Thymus (tissue), 11 donors: Measurements from ENCODE around the gene PROSER2. TPM values are rescaled to one million over a fixed set of nuclear protein-coding genes. Genes with fewer than 3 reads are reported as not detected.

Source experiments
- DNase-seq, 9 donors: peaks; one replicate each; pipeline ENCODE4 v3.0.0-alpha.2; 2013; ENCODE audit warnings: low spot score in 9 of 9, low read depth in 6 of 9, missing footprints in 1 of 9
- H3K27ac ChIP-seq, 2 donors: one replicate each; pipeline ENCODE4 v1.5.1; 2013; ENCODE audit warnings: control low read depth in 1 of 2, low read depth in 1 of 2, low read length in 1 of 2, mild to moderate bottlenecking in 1 of 2, moderate library complexity in 1 of 2
- H3K27me3 ChIP-seq, 2 donors: one replicate each; pipeline ENCODE4 v1.5.1; 2013; ENCODE audit warnings: low read length in 1 of 2; ENCODE audit not compliant: control insufficient read depth in 2 of 2, insufficient read depth in 1 of 2
- H3K36me3 ChIP-seq, 2 donors: one replicate each; pipeline ENCODE4 v1.5.1; 2013; ENCODE audit warnings: low read length in 1 of 2, mild to moderate bottlenecking in 1 of 2, moderate library complexity in 1 of 2; ENCODE audit not compliant: control insufficient read depth in 2 of 2, insufficient read depth in 2 of 2
- H3K4me1 ChIP-seq, 2 donors: one replicate each; pipeline ENCODE4 v1.5.1; 2013; ENCODE audit warnings: low read length in 2 of 2; ENCODE audit not compliant: control insufficient read depth in 2 of 2, insufficient read depth in 2 of 2
- H3K4me3 ChIP-seq, 2 donors: one replicate each; pipeline ENCODE4 v1.5.1; 2013; ENCODE audit warnings: low read length in 2 of 2, control low read depth in 1 of 2, mild to moderate bottlenecking in 1 of 2
- H3K9me3 ChIP-seq, 2 donors: one replicate each; pipeline ENCODE4 v1.5.1; 2013; ENCODE audit warnings: low read length in 1 of 2, mild to moderate bottlenecking in 1 of 2; ENCODE audit not compliant: control insufficient read depth in 2 of 2, insufficient read depth in 1 of 2
- WGBS: extraction: QIAGEN DNeasy Blood & Tissue Kit; methylation state at CpG from one replicate; pipeline ENCODE4 v1.1.7; 2013; 5-methylcytosine and 5-hydroxymethylcytosine counted together
- polyA plus RNA-seq: library from polyadenylated mRNA; stranded (reverse); fragments of 200-250 nt; gene quantifications from one replicate; pipeline ENCODE4 v1.2.3, GENCODE V29; 2013
- total RNA-seq: library from RNA; stranded (reverse); fragments of 120-200 nt; gene quantifications from one replicate; pipeline ENCODE4 v1.2.4, GENCODE V29; 2013
- donor health status: healthy.

The PROSER2 gene
- total and polyA plus RNA-seq, 2 donors, result 2.8 to 17.8 TPM

- H3K4me1 ChIP-seq, result no peaks in the 10 kb centered on the region
- WGBS, result 87% methylated on average over 13 of the region's 13 CpGs
These were observed 9.1 kb upstream of the PROSER2 start for GRCh38 chr10:11813855-11814567.

GRCh38 chr10:11819027-11819426 lies 4.1 kb upstream of the PROSER2 start:
- H3K4me3 ChIP-seq, result no peak overlapping the region
- no peak overlapping the region for H3K27ac ChIP-seq
- H3K36me3 ChIP-seq, result no peaks in the 10 kb centered on the region
- H3K27me3 ChIP-seq, result peaks cover 11 to 21% of the 10 kb centered on the region in 2 donors
- H3K4me1 ChIP-seq, result peaks cover 0 to 3% of the 10 kb centered on the region in 2 donors
- no peaks in the 10 kb centered on the region for H3K9me3 ChIP-seq
- 98% methylated on average over 3 of the region's 3 CpGs for WGBS
- DNase-seq, result no peak

More at GRCh38 chr10:11813855-11814567, 9.1 kb upstream of the PROSER2 start:
- DNase-seq, result no peak
- Histone ChIP-seq H3K9me3 (no peaks in the 10 kb centered on the region), H3K27me3 (no peaks in the 10 kb centered on the region), H3K4me3 (no peak overlapping the region), H3K36me3 (no peaks in the 10 kb centered on the region), H3K27ac (no peak overlapping the region)

- Histone ChIP-seq H3K27ac (no peak overlapping the region), H3K9me3 (peaks cover 0 to 4% of the 10 kb centered on the region in 2 donors), H3K27me3 (peaks cover 16 to 39% of the 10 kb centered on the region in 2 donors), H3K4me3 (no peak overlapping the region), H3K4me1 (peaks cover 0 to 3% of the 10 kb centered on the region in 2 donors), H3K36me3 (no peaks in the 10 kb centered on the region)
- DNase-seq, result no peak
- WGBS, result 93% methylated on average over 5 of the region's 5 CpGs
These were observed 965 bp upstream of the PROSER2 start for GRCh38 chr10:11822026-11822756.

- H3K36me3 ChIP-seq, result no peaks in the 10 kb centered on the region
- H3K27me3 ChIP-seq, result peaks cover 16 to 39% of the 10 kb centered on the region in 2 donors
- no peak for DNase-seq
- H3K9me3 ChIP-seq, result peaks cover 0 to 4% of the 10 kb centered on the region in 2 donors
- H3K27ac ChIP-seq, result no peak overlapping the region
- WGBS, result 73% methylated on average over 8 of the region's 8 CpGs
- peaks cover 0 to 3% of the 10 kb centered on the region in 2 donors for H3K4me1 ChIP-seq
- H3K4me3 ChIP-seq, result peak overlapping the region in 1 of 2 donors; percentile 69
These were observed 391 bp upstream of the PROSER2 start for GRCh38 chr10:11822809-11823121.

- no peaks in the 10 kb centered on the region for H3K36me3 ChIP-seq
- H3K27ac ChIP-seq, result peak overlapping the region in 1 of 2 donors; percentile 82
- H3K9me3 ChIP-seq, result peaks cover 0 to 4% of the 10 kb centered on the region in 2 donors
- peaks cover 0 to 3% of the 10 kb centered on the region in 2 donors for H3K4me1 ChIP-seq
- WGBS, result 6% methylated on average over 6 of the region's 6 CpGs
- peak in 5 of 9 donors; percentile 18 to 75 (median 39) for DNase-seq
- H3K4me3 ChIP-seq, result peak overlapping the region; percentile 54 to 69
- H3K27me3 ChIP-seq, result peaks cover 16 to 39% of the 10 kb centered on the region in 2 donors
These were observed 812 bp downstream of the PROSER2 start for GRCh38 chr10:11823989-11824346.

- Histone ChIP-seq H3K4me1 (peaks cover 0 to 3% of the 10 kb centered on the region in 2 donors), H3K36me3 (no peaks in the 10 kb centered on the region), H3K27ac (no peak overlapping the region), H3K27me3 (peaks cover 16 to 39% of the 10 kb centered on the region in 2 donors), H3K9me3 (peaks cover 0 to 4% of the 10 kb centered on the region in 2 donors), H3K4me3 (peak overlapping the region in 1 of 2 donors; percentile 69)
- 77% methylated on average over 6 of the region's 6 CpGs for WGBS
- DNase-seq, result no peak
These were observed 1.2 kb downstream of the PROSER2 start for GRCh38 chr10:11824376-11824775.

GRCh38 chr10:11824825-11825224 lies 1.7 kb downstream of the PROSER2 start:
- Histone ChIP-seq H3K27ac (peak overlapping the region in 1 of 2 donors; percentile 8), H3K4me1 (peaks cover 0 to 4% of the 10 kb centered on the region in 2 donors), H3K4me3 (no peak overlapping the region), H3K27me3 (peaks cover 16 to 39% of the 10 kb centered on the region in 2 donors), H3K36me3 (no peaks in the 10 kb centered on the region), H3K9me3 (peaks cover 0 to 4% of the 10 kb centered on the region in 2 donors)
- no peak for DNase-seq
- WGBS, result 96% methylated on average over 11 of the region's 11 CpGs

GRCh38 chr10:11825796-11826414 lies 2.7 kb downstream of the PROSER2 start:
- 98% methylated on average over 19 of the region's 19 CpGs for WGBS
- Histone ChIP-seq H3K9me3 (peaks cover 0 to 4% of the 10 kb centered on the region in 2 donors), H3K4me1 (peaks cover 0 to 11% of the 10 kb centered on the region in 2 donors), H3K4me3 (no peak overlapping the region), H3K36me3 (no peaks in the 10 kb centered on the region), H3K27ac (no peak overlapping the region), H3K27me3 (peaks cover 16 to 38% of the 10 kb centered on the region in 2 donors)
- DNase-seq, result no peak

- H3K36me3 ChIP-seq, result no peaks in the 10 kb centered on the region
- no peak for DNase-seq
- H3K4me3 ChIP-seq, result no peak overlapping the region
- peaks cover 0 to 4% of the 10 kb centered on the region in 2 donors for H3K9me3 ChIP-seq
- 98% methylated on average over 10 of the region's 10 CpGs for WGBS
- H3K4me1 ChIP-seq, result peaks cover 0 to 13% of the 10 kb centered on the region in 2 donors
- H3K27ac ChIP-seq, result no peak overlapping the region
- H3K27me3 ChIP-seq, result peaks cover 16 to 35% of the 10 kb centered on the region in 2 donors
These were observed 3.9 kb downstream of the PROSER2 start for GRCh38 chr10:11827006-11827405.
